Epithelial cell of proximal tubule (primary cell): Measurements from ENCODE around the gene PREX1. TPM values are rescaled to one million over a fixed set of nuclear protein-coding genes. Genes with fewer than 3 reads are reported as not detected.

ENCODE experiments used
- DNase-seq: peaks from one replicate; pipeline ENCODE4 v3.0.0-alpha.2; 2011; ENCODE audit warnings: low read depth
- H3K4me3 ChIP-seq: 2 replicates; pipeline ENCODE4 v1.5.1; 2011; ENCODE audit warnings: low read depth, mild to moderate bottlenecking, low read length
- CTCF ChIP-seq: conservative IDR thresholded peaks from 2 replicates; pipeline ENCODE4 v1.5.1; 2012; ENCODE audit warnings: low read depth, mild to moderate bottlenecking, low read length
- total RNA-seq: library from RNA; depleted of rRNA; stranded (reverse); fragments of >200 nt; gene quantifications from 2 replicates; pipeline ENCODE4 v1.2.3, GENCODE V29; 2015

PREX1 gene
- total RNA-seq, 1 donor from 2014 or later: 4.7 TPM

DNA sequence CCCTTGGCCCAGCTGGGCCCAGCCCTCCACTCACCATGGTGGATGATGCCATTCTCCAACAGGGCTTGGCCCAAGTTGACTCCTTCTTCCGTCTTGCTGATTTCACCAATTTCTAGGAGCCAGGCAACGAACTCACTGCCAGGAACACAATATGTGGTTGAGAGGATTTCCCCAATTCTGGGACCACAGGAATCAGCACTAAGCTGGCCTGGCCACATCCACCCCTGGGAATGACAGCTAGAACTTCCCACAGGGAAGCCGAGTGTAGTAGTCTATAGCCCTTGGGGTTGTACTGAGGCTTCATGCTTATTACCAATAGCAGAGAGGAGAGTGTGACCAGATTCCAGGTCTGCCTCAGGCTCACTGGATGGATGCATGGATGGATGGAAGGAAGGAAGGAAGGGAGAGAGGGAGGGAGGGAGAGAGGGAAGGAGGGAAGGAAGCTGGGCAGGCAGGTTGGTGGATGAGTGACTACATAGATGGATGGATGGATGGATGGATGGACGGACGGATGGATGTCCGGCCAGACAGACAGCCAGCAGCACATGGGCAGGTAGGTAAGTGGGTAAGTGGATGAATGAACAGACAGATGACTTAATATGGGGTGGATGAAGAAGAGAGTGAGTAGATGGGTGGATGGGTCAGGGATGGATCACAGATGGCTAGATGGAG is 146.5 kb downstream of the PREX1 start:
- TF ChIP-seq CTCF: no peak
- no peak overlapping the region for H3K4me3 ChIP-seq
- no peak for DNase-seq

GRCh38 chr20:48680650-48681049 is 147.1 kb downstream of the PREX1 start:
- no peak for TF ChIP-seq CTCF
- no peak for DNase-seq
- no peak overlapping the region for H3K4me3 ChIP-seq

DNA sequence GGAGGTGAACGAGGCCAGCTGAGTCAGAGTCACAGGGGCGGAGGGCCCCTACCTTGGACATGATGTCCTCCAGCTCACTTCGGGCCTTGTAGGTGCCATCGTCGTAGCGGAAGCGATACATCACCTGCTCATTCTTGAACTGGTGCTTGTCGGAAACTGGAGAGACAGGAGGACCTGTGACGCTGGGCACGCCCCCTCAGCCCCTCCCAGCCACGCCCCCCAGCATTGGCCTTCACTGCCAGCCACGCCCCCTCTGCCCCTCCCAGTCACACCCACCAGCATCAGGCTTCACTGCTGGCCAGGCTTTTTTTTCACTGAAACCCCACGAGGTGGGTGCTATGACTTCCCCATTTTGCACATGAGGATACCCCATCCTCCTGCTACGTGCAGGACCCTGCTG is 148.2 kb downstream of the PREX1 start:
- no peak overlapping the region for H3K4me3 ChIP-seq
- no peak for TF ChIP-seq CTCF
- no peak for DNase-seq

GRCh38 chr20:48679011-48679410 is 148.8 kb downstream of the PREX1 start:
- no peak overlapping the region for H3K4me3 ChIP-seq
- TF ChIP-seq CTCF: no peak
- DNase-seq: no peak

DNA sequence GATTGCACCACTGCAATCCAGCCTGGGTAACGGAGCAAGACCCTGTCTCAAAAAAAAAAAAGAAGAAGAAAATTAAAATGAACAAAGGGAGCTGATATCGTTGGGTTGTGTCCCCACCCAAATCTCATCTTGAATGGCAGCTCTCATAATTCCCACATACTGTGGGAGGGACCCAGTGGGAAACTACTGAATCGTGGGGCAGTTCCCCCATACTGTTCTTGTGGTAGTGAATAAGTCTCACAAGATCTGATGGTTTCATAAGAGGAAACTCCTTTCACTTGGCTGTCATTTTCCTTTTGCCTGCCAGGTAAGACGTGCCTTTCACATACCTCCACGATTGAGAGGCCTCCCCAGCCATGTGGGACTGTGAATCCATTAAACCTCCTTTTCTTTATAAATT is 149.4 kb downstream of the PREX1 start:
- no peak for TF ChIP-seq CTCF
- DNase-seq: no peak
- H3K4me3 ChIP-seq: no peak overlapping the region

DNA sequence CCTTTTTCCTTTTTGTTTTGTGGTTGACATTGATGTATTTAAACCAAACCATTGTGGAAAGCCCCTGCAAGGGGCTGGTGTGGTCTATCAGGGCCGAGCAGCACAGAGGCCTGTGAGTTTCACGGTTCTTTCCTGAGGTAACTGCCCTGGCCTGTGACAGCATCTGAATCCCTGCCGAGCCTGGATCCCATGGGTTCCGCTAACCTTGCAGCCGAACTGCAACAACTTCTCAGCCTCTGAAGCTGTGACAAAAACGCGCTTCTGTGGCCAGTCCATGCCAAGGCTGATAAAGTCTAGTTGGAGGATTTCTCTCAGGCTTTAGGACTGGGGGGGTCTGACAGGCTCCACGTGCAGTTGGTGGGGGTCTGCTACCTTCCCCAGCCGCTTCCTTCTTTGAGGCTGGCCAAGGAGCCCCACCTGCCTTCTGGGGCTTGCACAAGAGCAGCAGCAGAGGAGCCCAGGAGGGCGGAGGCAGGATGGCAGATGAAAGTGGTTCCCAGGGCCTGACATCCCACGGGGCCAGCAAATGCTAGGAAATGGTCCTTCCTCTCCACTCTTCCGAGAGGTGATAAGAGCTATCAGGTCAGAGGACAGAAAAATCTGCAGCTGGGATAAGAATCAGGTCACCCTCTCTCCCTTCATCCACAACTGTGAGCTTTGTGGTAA is 150.9 kb downstream of the PREX1 start:
- TF ChIP-seq CTCF: no peak
- DNase-seq: no peak

GRCh38 chr20:48676125-48676524 is 151.7 kb downstream of the PREX1 start:
- no peak overlapping the region for H3K4me3 ChIP-seq
- TF ChIP-seq CTCF: no peak
- no peak for DNase-seq

More for the DNA sequence above, 150.9 kb downstream of the PREX1 start:
- no peak overlapping the region for H3K4me3 ChIP-seq
